Esophagus muscularis mucosa (tissue), 4 donors: ENCODE measurements around the gene RETREG1.

Experiments used
- CTCF ChIP-seq, 3 experiments: fragments of 200-600 bp in 2 of 3; fragments of 450-650 bp in 1 of 3; sonication (generic) in 2 of 3; IDR thresholded peaks; one replicate each; pipeline ENCODE4 v1.5.1; 2017 to 2019; ENCODE audit warnings: antibody characterized with exemption in 3 of 3, mild to moderate bottlenecking in 2 of 3, moderate library complexity in 1 of 3
- EP300 ChIP-seq: sonication (generic); formaldehyde crosslinking; IDR thresholded peaks from one replicate; pipeline ENCODE4 v1.6.1; 2017; ENCODE audit warnings: antibody characterized with exemption
- POLR2A ChIP-seq: fragments of 450-650 bp; IDR thresholded peaks from one replicate; pipeline ENCODE4 v1.6.1; 2017; ENCODE audit warnings: antibody characterized with exemption, moderate library complexity, mild to moderate bottlenecking, low read depth
- POLR2AphosphoS5 ChIP-seq, 2 donors: sonication (generic); formaldehyde crosslinking; IDR thresholded peaks; one replicate each; pipeline ENCODE4 v1.6.1; 2017; ENCODE audit warnings: antibody characterized with exemption in 2 of 2

- TF ChIP-seq EP300 (no peak), CTCF (IDR thresholded peaks at IDR 0.05) (no peak), POLR2A (no peak), POLR2AphosphoS5 (IDR thresholded peaks at IDR 0.05) (no peak)
These were observed 85.6 kb downstream of the RETREG1 start for GRCh38 chr5:16531063-16531648.
